ENCODE data around the gene PLK3.
"Not testable (repeated sequence)": the region's sequence is repeated elsewhere in the genome, so short reads cannot be mapped to it uniquely, and the experiment has no call there.

Gene PLK3

GRCh38 chr1:44828003-44828651 lies 27.9 kb downstream of the PLK3 start:
- no peak for DNase-seq (ENCODE audit: low read depth)

GRCh38 chr1:44828841-44829440 lies 28.8 kb downstream of the PLK3 start:
- no peak for DNase-seq (ENCODE audit: low read depth)

- DNase-seq (ENCODE audit: low read depth): no peak
Measured at GRCh38 chr1:44829506-44830384, 29.6 kb downstream of the PLK3 start.

- DNase-seq (ENCODE audit: low read depth): no peak
Measured at GRCh38 chr1:44830900-44831304, 30.7 kb downstream of the PLK3 start.

- no peak for DNase-seq (ENCODE audit: low read depth)
Measured at GRCh38 chr1:44831516-44831915, 31.3 kb downstream of the PLK3 start.

- DNase-seq (ENCODE audit: low read depth): no peak
Measured at GRCh38 chr1:44832056-44832705, 32.0 kb downstream of the PLK3 start.

GRCh38 chr1:44834328-44834727 lies 34.2 kb downstream of the PLK3 start:
- DNase-seq (ENCODE audit: low read depth): no peak

GRCh38 chr1:44835738-44836675 lies 35.8 kb downstream of the PLK3 start:
- no peak for DNase-seq (ENCODE audit: low read depth)

GRCh38 chr1:44838294-44838693 lies 38.1 kb downstream of the PLK3 start:
- DNase-seq (ENCODE audit: low read depth): not testable (repeated sequence)

GRCh38 chr1:44839576-44839975 lies 39.4 kb downstream of the PLK3 start:
- DNase-seq (ENCODE audit: low read depth): no peak

GRCh38 chr1:44842486-44842861 lies 42.3 kb downstream of the PLK3 start:
- no peak for DNase-seq (ENCODE audit: low read depth)

GRCh38 chr1:44842862-44843655 lies 42.9 kb downstream of the PLK3 start, which contains the start of gene PTCH2:
PTCH2 (minus strand) TSS chr1:44843253; CDS start chr1:44842932, 321 bp downstream.
- DNase-seq (ENCODE audit: low read depth): no peak

GRCh38 chr1:44846985-44847384 lies 46.8 kb downstream of the PLK3 start:
- no peak for DNase-seq (ENCODE audit: low read depth)

GRCh38 chr1:44847845-44848244 lies 47.7 kb downstream of the PLK3 start:
- no peak for DNase-seq (ENCODE audit: low read depth)

- DNase-seq (ENCODE audit: low read depth): no peak
Measured at GRCh38 chr1:44848456-44849181, 48.4 kb downstream of the PLK3 start.

GRCh38 chr1:44849575-44850132 lies 49.5 kb downstream of the PLK3 start:
- no peak for DNase-seq (ENCODE audit: low read depth)

- DNase-seq (ENCODE audit: low read depth): no peak
Measured at GRCh38 chr1:44851308-44851707, 51.1 kb downstream of the PLK3 start.

- DNase-seq (ENCODE audit: low read depth): no peak
Measured at GRCh38 chr1:44853201-44853600, 53.0 kb downstream of the PLK3 start.

- DNase-seq (ENCODE audit: low read depth): no peak
Measured at GRCh38 chr1:44854970-44855369, 54.8 kb downstream of the PLK3 start.

Measured in GM04503 (cell line).